Right atrium auricular region (tissue), 2 donors: ENCODE measurements around the gene UBE2D4. TPM values are rescaled to one million over a fixed set of nuclear protein-coding genes. Genes with fewer than 3 reads are reported as not detected.

ENCODE experiments used
- DNase-seq: peaks from one replicate; pipeline ENCODE4 v3.0.0-alpha.2; 2019; ENCODE audit warnings: low spot score
- H3K27ac ChIP-seq, 2 donors: fragments of 200-600 bp; sonication (generic); 1 replicate in 1 of 2; 2 replicates in 1 of 2; pipeline ENCODE4 v1.5.1; 2016 to 2019
- H3K27me3 ChIP-seq, 2 donors: fragments of 200-600 bp; sonication (generic); one replicate each; pipeline versions ENCODE4 v1.5.1 to v1.6.0; 2017 to 2019
- H3K36me3 ChIP-seq: fragments of 200-600 bp; sonication (generic); one replicate; pipeline ENCODE4 v1.5.1; 2016
- H3K4me1 ChIP-seq, 2 donors: fragments of 200-600 bp; sonication (generic); one replicate each; pipeline versions ENCODE4 v1.5.1 to v1.6.0; 2017 to 2019
- H3K4me3 ChIP-seq, 2 donors: fragments of 200-600 bp; sonication (generic); 1 replicate in 1 of 2; 2 replicates in 1 of 2; pipeline ENCODE4 v1.5.1; 2017 to 2019; ENCODE audit warnings: mild to moderate bottlenecking in 1 of 2, moderate library complexity in 1 of 2
- H3K9me3 ChIP-seq, 2 donors: fragments of 200-600 bp; sonication (generic); one replicate each; pipeline ENCODE4 v1.5.1; 2019
- total RNA-seq, 2 donors: library from RNA; depleted of rRNA; stranded (reverse); fragments of >200 nt; gene quantifications; one replicate each; pipeline ENCODE4 v1.1.0, GENCODE V29; 2016
- TF ChIP-seq, protein P1 (sequence below), 2 donors: fragments of 200-600 bp; sonication (generic); IDR thresholded peaks; one replicate each; pipeline ENCODE4 v1.5.1; 2019; ENCODE audit warnings: antibody characterized with exemption in 2 of 2

The UBE2D4 gene
- total RNA-seq, result 10 to 100 TPM; 47.4 to 50.5 TPM

DNA sequence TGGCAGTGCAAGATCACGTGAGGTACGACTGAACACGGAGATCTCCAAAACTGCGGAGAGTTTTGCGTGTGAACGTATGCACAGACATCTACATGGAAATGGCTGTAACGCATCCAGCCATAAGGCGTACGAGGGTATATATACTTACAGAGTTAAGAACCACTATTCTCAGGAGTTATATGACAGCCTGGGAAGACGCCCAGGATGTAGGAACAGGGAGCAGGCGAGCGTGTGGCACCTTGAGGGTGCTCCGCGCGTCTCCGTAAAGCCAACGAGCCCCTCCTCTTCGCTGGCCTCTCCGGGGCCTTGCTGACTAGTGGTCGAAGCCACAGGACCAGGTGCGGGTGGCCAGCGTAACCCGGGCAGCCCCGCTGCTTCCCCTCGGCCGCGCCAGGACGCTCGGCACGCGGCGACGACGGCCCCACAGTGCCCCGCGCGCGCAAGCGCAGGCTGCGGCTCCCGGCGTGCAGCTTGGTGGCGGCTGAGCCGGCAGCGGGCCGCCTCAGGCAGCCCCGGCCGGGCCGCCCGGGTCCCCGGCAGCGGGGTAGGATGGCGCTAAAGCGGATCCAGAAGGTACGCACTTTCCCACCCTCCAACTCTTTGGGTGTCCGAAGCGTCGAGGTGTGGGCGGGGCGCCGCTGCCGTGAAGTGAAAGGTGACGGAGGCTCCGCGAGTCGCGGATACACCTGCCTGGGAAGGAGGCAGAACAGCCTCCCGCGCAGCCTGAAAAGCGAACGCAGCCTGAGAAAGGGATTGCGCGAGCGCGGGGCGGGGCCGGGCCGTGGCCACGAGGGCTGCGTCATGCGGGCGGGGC lies at the start of gene UBE2D4:
Gene UBE2D4 (plus strand): TSS at position 453 of the 814 bp plus-strand sequence. CDS start 97 bp downstream, at position 550.
- TF ChIP-seq, protein P1, sequence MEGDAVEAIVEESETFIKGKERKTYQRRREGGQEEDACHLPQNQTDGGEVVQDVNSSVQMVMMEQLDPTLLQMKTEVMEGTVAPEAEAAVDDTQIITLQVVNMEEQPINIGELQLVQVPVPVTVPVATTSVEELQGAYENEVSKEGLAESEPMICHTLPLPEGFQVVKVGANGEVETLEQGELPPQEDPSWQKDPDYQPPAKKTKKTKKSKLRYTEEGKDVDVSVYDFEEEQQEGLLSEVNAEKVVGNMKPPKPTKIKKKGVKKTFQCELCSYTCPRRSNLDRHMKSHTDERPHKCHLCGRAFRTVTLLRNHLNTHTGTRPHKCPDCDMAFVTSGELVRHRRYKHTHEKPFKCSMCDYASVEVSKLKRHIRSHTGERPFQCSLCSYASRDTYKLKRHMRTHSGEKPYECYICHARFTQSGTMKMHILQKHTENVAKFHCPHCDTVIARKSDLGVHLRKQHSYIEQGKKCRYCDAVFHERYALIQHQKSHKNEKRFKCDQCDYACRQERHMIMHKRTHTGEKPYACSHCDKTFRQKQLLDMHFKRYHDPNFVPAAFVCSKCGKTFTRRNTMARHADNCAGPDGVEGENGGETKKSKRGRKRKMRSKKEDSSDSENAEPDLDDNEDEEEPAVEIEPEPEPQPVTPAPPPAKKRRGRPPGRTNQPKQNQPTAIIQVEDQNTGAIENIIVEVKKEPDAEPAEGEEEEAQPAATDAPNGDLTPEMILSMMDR (IDR thresholded peaks at IDR 0.05), result no peak
- Histone ChIP-seq H3K9me3 (no peaks in the 10 kb centered on the region), H3K27ac (peak within 1 kb of the TSS; percentile 94 to 96)

DNA sequence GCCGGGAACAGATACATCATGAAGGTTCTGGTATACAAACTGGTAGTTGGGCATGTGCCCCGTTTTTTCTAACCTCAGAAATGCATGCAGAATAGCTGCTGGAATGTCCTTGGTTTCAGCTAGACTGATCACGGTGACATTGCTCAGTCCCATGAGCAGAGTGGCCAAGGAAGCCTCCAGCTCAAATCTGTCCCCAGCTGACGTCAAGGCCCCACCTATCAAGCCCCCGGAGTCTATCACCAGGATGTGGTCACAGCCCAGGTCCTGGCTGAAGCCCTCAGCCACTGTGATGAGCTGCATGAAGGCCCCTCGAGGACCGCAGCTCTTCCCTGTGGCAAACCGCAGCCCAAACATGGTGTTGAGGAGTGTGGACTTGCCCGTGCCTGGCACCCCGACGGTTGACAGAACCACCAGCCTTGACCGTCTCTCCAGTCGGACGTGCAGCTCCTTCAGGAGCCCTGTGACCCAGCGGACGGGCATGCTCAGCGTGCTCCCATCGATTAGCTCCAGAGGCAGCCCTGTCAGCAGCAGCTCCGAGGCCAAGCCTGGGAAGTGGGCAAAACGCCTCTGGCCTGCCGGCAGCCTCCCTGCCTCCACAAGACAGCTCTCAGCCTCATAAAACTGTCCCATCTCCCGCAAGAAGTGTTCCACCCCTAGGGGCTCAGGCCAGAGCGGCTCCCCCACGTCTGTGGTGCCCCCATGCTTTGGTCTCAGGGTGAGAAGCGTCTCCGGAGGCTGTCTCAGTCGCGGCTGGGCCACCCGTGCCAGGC lies 49.1 kb upstream of the UBE2D4 start:
- Histone ChIP-seq H3K36me3 (peaks cover 59% of the 10 kb centered on the region), H3K27ac (peak overlapping the region; percentile 75 to 78)
- no peak for DNase-seq

More for the DNA sequence above, at the start of gene UBE2D4:
- H3K4me3 ChIP-seq, result peak within 1 kb of the TSS; percentile 62 to 68
- H3K27me3 ChIP-seq, result no peaks in the 10 kb centered on the region
- peaks cover 0 to 17% of the 10 kb centered on the region in 2 donors for H3K4me1 ChIP-seq
- peak; percentile 82 for DNase-seq
- no peaks in the 10 kb centered on the region for H3K36me3 ChIP-seq

DNA sequence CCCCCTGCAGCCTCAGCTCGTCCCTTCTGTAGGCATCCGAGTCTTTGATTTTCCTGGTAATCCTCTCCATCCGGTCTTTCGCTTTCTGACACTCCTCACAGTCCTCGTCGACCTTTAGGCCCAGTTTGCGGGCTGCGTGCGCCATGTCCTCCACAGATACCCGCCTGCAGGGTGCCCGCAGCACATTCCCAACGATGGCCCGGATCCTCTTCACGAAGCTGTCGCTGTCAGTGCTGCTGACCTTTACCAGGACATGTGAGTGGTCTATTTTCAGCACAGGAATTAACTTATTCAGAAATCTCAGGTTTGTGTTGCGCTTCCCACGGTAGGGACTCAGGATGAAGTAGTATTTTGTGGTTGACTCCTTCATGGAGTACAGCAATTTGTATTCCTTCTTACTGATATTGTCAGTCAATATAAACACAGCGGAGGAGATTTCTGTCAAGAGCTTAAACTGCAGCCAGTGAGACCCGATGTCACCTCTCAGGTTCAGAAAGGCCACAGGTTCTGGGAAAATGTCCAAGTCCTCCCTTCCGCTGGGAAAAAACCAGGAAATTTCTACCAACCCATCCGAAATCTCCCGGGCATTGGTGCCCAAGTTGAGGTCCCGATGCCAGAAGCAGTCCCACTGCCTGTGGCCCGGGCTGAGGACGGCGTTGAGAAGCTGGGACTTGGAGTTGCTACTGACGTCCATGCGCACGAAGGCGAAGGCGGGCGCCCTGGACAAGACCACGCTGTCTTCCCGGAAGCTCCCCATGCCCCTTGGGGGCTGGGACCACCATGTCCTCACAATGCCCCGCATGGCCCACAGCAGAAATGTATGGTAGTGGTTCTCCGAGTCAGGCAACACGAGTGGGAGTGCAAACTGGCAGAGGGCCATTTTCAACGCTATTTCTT lies 48.0 kb upstream of the UBE2D4 start:
- Histone ChIP-seq H3K27me3 (no peaks in the 10 kb centered on the region), H3K4me1 (peaks cover 0 to 39% of the 10 kb centered on the region in 2 donors), H3K36me3 (peaks cover 59% of the 10 kb centered on the region), H3K27ac (peak overlapping the region; percentile 75 to 78), H3K4me3 (no peak overlapping the region), H3K9me3 (no peaks in the 10 kb centered on the region)
- TF ChIP-seq, protein P1 (IDR thresholded peaks at IDR 0.05), result no peak
- no peak for DNase-seq

More for the DNA sequence above, 49.1 kb upstream of the UBE2D4 start:
- H3K27me3 ChIP-seq, result no peaks in the 10 kb centered on the region
- H3K4me3 ChIP-seq, result no peak overlapping the region
- H3K9me3 ChIP-seq, result no peaks in the 10 kb centered on the region
- peaks cover 0 to 48% of the 10 kb centered on the region in 2 donors for H3K4me1 ChIP-seq
- TF ChIP-seq, protein P1 (IDR thresholded peaks at IDR 0.05), result no peak

DNA sequence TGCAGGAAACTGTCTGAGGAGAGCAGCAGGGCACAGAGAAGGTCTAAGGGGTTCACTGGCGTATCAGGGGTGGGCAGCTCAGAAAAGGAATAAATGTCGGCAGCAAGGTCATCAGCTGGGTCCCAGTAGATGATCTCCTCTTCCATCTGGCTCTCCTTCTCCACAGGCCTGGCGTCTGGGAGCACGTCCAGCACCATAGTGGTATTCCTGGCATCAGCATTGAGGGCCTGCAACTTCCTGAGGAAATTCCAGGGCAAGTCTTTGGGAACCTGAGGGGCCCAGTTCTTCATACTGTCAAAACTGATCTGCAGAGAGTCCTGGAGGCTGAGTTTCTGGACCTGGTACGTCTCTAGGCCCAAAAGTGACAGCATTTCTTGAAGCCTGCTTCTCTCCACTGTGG lies 47.4 kb upstream of the UBE2D4 start:
- H3K4me3 ChIP-seq, result no peak overlapping the region
- TF ChIP-seq, protein P1 (IDR thresholded peaks at IDR 0.05), result no peak
- H3K36me3 ChIP-seq, result peaks cover 59% of the 10 kb centered on the region

DNA sequence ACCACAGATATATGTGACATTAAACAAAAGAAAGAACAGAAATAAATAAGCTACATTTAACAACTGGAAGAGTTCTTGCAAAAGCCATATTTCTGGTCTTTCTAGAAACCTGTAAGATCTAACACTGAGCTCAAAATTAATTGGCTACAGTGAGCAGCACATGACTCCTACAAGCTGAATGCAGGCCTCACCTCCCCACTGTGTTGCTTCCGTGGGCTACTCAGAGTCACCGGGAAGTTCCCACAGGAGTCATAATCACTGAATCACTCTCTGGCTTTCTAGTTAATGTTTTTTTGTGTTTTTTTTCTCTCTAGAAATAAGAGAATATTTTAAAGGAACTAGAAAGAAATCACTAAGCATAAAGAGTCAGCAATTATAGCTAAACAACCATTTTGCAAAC lies 46.8 kb upstream of the UBE2D4 start:
- H3K9me3 ChIP-seq, result no peaks in the 10 kb centered on the region
- peaks cover 65% of the 10 kb centered on the region for H3K36me3 ChIP-seq
- TF ChIP-seq, protein P1 (IDR thresholded peaks at IDR 0.05), result no peak
- DNase-seq, result no peak
- H3K4me3 ChIP-seq, result no peak overlapping the region
- H3K27me3 ChIP-seq, result no peaks in the 10 kb centered on the region
- H3K27ac ChIP-seq, result peak overlapping the region; percentile 75 to 78
- H3K4me1 ChIP-seq, result peaks cover 0 to 30% of the 10 kb centered on the region in 2 donors

More for the DNA sequence above, 47.4 kb upstream of the UBE2D4 start:
- no peak for DNase-seq
- H3K27me3 ChIP-seq, result no peaks in the 10 kb centered on the region
- peaks cover 0 to 32% of the 10 kb centered on the region in 2 donors for H3K4me1 ChIP-seq
- H3K27ac ChIP-seq, result peak overlapping the region; percentile 75 to 78
- H3K9me3 ChIP-seq, result no peaks in the 10 kb centered on the region
